ENCODE measurements around the gene CYP1A2.

CYP1A2 gene

GRCh38 chr15:74802862-74803447 is 54.3 kb downstream of the CYP1A2 start:
- no peak for DNase-seq (ENCODE audit: low read depth, low spot score)

GRCh38 chr15:74804935-74805334 is 56.3 kb downstream of the CYP1A2 start:
- DNase-seq (ENCODE audit: low read depth, low spot score) = no peak

Measured in smooth muscle cell of the brain vasculature (primary cell).